ENCODE data around the gene OR1E2. TPM values are rescaled to one million over a fixed set of nuclear protein-coding genes. Genes with fewer than 3 reads are reported as not detected.
"Not testable (repeated sequence)": the region's sequence is repeated elsewhere in the genome, so short reads cannot be mapped to it uniquely, and the experiment has no call there.

Gene OR1E2
- total RNA-seq, 2 experiments from 2014 or later: not detected

DNA sequence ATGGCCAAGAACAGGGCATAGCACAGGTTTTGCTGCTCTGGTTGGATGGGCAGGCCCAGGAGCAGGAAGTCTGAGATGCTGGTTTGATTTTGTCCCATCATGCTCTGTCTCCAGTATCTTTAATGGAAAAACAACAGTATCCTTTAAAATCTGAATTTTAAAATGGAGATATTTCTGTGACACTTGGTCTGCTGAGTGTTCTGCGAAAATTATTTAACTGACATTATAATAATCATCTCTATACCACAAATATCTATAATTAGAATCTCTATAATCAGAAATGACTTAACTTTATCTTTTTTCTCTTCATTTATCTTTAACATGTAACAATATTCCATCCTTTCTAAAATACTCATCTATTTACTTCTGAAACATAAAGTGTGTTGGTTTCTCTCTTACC is 35.3 kb downstream of the OR1E2 start, which contains the start of gene OR1E1:
Gene OR1E1, minus strand, starts transcription at position 101 of the 400 bp plus-strand sequence. Its CDS starts 0 bp downstream, at position 101.
- H3K27ac Mint-ChIP-seq: no peak within 1 kb of the TSS
- no peak within 1 kb of the TSS for H3K4me3 Mint-ChIP-seq
- ChIA-PET CTCF (no interaction called here), POLR2A (no interaction called here)
- H3K36me3 Mint-ChIP-seq (ENCODE audit: low read depth): no peaks in the 10 kb centered on the region
- no peak for ATAC-seq
- TF ChIP-seq, protein P1, sequence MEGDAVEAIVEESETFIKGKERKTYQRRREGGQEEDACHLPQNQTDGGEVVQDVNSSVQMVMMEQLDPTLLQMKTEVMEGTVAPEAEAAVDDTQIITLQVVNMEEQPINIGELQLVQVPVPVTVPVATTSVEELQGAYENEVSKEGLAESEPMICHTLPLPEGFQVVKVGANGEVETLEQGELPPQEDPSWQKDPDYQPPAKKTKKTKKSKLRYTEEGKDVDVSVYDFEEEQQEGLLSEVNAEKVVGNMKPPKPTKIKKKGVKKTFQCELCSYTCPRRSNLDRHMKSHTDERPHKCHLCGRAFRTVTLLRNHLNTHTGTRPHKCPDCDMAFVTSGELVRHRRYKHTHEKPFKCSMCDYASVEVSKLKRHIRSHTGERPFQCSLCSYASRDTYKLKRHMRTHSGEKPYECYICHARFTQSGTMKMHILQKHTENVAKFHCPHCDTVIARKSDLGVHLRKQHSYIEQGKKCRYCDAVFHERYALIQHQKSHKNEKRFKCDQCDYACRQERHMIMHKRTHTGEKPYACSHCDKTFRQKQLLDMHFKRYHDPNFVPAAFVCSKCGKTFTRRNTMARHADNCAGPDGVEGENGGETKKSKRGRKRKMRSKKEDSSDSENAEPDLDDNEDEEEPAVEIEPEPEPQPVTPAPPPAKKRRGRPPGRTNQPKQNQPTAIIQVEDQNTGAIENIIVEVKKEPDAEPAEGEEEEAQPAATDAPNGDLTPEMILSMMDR (IDR thresholded peaks at IDR 0.05): no peak
- intact Hi-C loops (cut with micrococcal nuclease): no loop called here
- H3K27me3 Mint-ChIP-seq: peaks cover 9% of the 10 kb centered on the region
- no peaks in the 10 kb centered on the region for H3K4me1 Mint-ChIP-seq (ENCODE audit: low read depth)
- no peak for DNase-seq
- no peaks in the 10 kb centered on the region for H3K9me3 Mint-ChIP-seq

DNA sequence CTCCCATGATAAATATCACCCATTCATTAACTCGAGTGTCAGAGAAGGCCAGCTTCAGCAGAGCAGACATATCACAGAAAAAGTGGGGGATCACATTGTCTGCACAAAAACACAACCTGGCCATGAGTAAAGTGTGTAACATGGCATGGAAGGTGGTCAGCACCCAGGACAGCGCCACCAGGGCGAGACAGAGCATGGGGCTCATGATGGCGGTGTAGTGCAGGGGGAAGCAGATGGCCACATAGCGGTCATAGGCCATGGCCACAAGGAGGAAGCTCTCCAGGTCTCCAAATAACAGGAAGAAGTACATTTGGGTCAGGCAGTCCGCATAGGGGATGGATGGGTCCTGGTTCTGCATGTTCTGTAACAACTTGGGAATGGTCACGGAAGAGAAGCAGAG is 35.8 kb downstream of the OR1E2 start:
- H3K36me3 Mint-ChIP-seq (ENCODE audit: low read depth); H3K27me3 Mint-ChIP-seq; ATAC-seq; H3K27ac Mint-ChIP-seq; CTCF ChIA-PET; H3K9me3 Mint-ChIP-seq; POLR2A ChIA-PET; intact Hi-C loops (cut with micrococcal nuclease); H3K4me1 Mint-ChIP-seq (ENCODE audit: low read depth); H3K4me3 Mint-ChIP-seq: not testable (repeated sequence)
- DNase-seq: peak; percentile 16

DNA sequence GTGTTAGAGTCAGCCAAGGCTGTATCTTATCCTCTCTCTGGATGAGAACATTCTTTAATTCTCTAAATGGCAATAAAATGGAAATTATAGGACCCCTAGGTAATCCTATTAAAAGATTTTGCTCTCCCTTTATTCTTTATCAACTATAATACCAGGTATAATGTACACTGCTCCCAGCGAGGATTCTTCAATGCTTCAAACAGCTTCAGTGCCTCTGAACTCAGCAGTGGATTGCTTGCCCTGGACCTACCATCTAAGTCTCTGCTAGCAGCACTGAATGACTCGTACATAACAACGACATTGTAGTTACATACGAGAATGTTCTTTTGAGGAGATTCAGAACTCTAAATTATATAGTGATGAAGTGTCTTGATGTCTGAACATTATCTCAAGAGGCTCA is 43.9 kb downstream of the OR1E2 start:
- intact Hi-C loops (cut with micrococcal nuclease): no loop called here
- ChIA-PET POLR2A (interaction anchor here (0.7 kb wide), 1 partner anchor 13 kb away, joined by 3 read pairs; no protein-coding TSS in a partner anchor), CTCF (interaction anchor here (1.7 kb wide), 1 partner anchor 13 kb away, joined by 6 read pairs; no protein-coding TSS in a partner anchor)
- DNase-seq: no peak
- peaks cover 25% of the 10 kb centered on the region for H3K27me3 Mint-ChIP-seq
- no peak overlapping the region for H3K27ac Mint-ChIP-seq
- H3K4me1 Mint-ChIP-seq (ENCODE audit: low read depth): no peaks in the 10 kb centered on the region
- ATAC-seq: no peak
- H3K36me3 Mint-ChIP-seq (ENCODE audit: low read depth): no peaks in the 10 kb centered on the region
- TF ChIP-seq, protein P1 (IDR thresholded peaks at IDR 0.05): no peak
- no peaks in the 10 kb centered on the region for H3K9me3 Mint-ChIP-seq
- H3K4me3 Mint-ChIP-seq: no peak overlapping the region

DNA sequence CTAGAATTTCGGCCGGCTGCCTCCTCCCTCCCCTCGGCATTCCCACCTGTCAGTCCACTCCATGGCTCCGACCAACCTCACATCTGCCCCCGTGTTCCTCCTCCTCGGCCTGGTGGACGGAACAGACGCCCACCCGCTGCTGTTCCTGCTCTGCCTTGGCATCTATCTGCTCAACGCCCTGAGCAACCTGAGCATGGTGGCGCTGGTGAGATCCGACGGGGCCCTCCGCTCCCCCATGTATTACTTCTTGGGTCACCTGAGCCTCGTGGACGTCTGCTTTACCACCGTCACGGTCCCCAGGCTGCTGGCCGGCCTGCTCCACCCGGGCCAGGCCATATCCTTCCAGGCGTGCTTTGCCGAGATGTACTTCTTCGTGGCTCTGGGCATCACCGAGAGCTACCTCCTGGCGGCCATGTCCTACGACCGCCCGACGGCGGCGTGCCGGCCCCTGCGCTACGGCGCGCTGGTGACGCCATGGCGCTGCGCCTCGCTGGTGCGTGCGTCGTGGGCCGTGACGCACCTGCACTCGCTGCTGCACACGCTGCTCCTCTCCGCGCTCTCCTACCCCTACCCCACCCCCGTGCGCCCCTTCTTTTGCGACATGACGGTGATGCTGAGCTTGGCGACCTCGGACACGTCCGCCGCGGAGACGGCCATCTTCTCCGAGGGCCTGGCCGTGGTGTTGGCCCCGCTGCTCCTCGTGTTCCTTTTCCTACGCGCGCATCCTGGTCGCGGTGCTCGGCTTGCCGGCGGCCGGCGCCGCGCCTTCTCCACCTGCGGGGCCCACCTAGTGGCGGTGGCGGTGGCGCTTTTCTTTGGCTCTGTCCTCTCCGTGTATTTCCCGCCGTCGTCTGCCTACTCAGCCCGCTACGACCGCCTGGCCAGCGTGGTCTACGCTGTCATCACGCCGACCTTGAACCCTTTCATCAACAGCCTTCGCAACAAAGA is 47.5 kb downstream of the OR1E2 start, which contains the start of gene OR3A2:
Gene OR3A2, minus strand, starts transcription at position 440 of the 948 bp plus-strand sequence.
- CTCF ChIA-PET: no interaction called here
- peaks cover 16% of the 10 kb centered on the region for H3K27me3 Mint-ChIP-seq
- H3K4me1 Mint-ChIP-seq (ENCODE audit: low read depth): no peaks in the 10 kb centered on the region
- H3K27ac Mint-ChIP-seq: peak within 1 kb of the TSS; percentile 53
- H3K4me3 Mint-ChIP-seq: peak within 1 kb of the TSS; percentile 68
- TF ChIP-seq, protein P1 (IDR thresholded peaks at IDR 0.05): no peak
- POLR2A ChIA-PET: no interaction called here
- intact Hi-C loops (cut with micrococcal nuclease): no loop called here
- no peaks in the 10 kb centered on the region for H3K36me3 Mint-ChIP-seq (ENCODE audit: low read depth)
- ATAC-seq: peak; percentile 95
- peak; percentile 41 for DNase-seq
- H3K9me3 Mint-ChIP-seq: no peaks in the 10 kb centered on the region

Other genes with a start within 250 kb of the OR1E2 start
- not detected for gene OR1A2, start 236.3 kb downstream of the OR1E2 start, total RNA-seq
- not detected for gene OR1A1, start 226.2 kb downstream of the OR1E2 start, total RNA-seq
- gene OR3A1, start 135.5 kb downstream of the OR1E2 start, total RNA-seq: under 1 TPM in 1 of 2 experiments, not detected in 1; 0.29 TPM
- gene OR3A2, start 47.5 kb downstream of the OR1E2 start, total RNA-seq: 1 to 10 TPM; 1.8 to 2.7 TPM
- gene OR1E1, start 35.4 kb downstream of the OR1E2 start, total RNA-seq: not detected
- gene OR3A3, start 22.5 kb downstream of the OR1E2 start, total RNA-seq: not detected
- not detected for gene SPATA22, start 38.0 kb upstream of the OR1E2 start, total RNA-seq
- not detected for gene ASPA, start 42.2 kb upstream of the OR1E2 start, total RNA-seq
- under 1 TPM; 0.25 to 0.67 TPM for gene TRPV3, start 124.0 kb upstream of the OR1E2 start, total RNA-seq
- gene TRPV1, start 175.6 kb upstream of the OR1E2 start, total RNA-seq: 1 to 10 TPM; 2.1 to 2.7 TPM
- 10 to 100 TPM; 10.0 TPM for gene SHPK, start 202.4 kb upstream of the OR1E2 start, total RNA-seq
- gene CTNS, start 202.9 kb upstream of the OR1E2 start, total RNA-seq: 1 to 10 TPM; 6.4 to 9.3 TPM
- 10 to 100 TPM; 14.3 to 15.1 TPM for gene TAX1BP3, start 234.7 kb upstream of the OR1E2 start, total RNA-seq
- gene EMC6, start 235.0 kb upstream of the OR1E2 start, total RNA-seq: 10 to 100 TPM; 50.8 to 58.7 TPM

Data from activated CD8-positive, alpha-beta T cell treated with anti-CD3 and anti-CD28 coated beads for 36 hours (primary cell).